NCI-H748 treated with DMSO at 0.1 percent for 48 hours (cell line): ENCODE results near the gene EGR2.

Source experiments
- DNase-seq: peaks from one replicate; lab custom pipeline; 2025; lab: John Stamatoyannopoulos, UW

Gene EGR2

GRCh38 chr10:62817766-62818425 lies 1.7 kb upstream of the EGR2 start:
- peak; percentile 17 for DNase-seq

- DNase-seq, result no peak
These were observed 1.1 kb upstream of the EGR2 start for GRCh38 chr10:62817121-62817765.

- DNase-seq, result no peak
These were observed 163 bp downstream of the EGR2 start for GRCh38 chr10:62816076-62816330.

GRCh38 chr10:62815381-62816075 lies 638 bp downstream of the EGR2 start:
- DNase-seq, result no peak

- DNase-seq, result no peak
These were observed 1.3 kb downstream of the EGR2 start for GRCh38 chr10:62814756-62815380.

GRCh38 chr10:62813981-62814380 lies 2.2 kb downstream of the EGR2 start:
- no peak for DNase-seq

- no peak for DNase-seq
These were observed 2.7 kb downstream of the EGR2 start for GRCh38 chr10:62813453-62813852.

- no peak for DNase-seq
These were observed 3.3 kb downstream of the EGR2 start for GRCh38 chr10:62812672-62813439.

- no peak for DNase-seq
These were observed 4.8 kb downstream of the EGR2 start for GRCh38 chr10:62811159-62811875.

- no peak for DNase-seq
These were observed 5.8 kb downstream of the EGR2 start for GRCh38 chr10:62810156-62810902.

- no peak for DNase-seq
These were observed 9.9 kb downstream of the EGR2 start for GRCh38 chr10:62806251-62806650.

- DNase-seq, result no peak
These were observed 10.7 kb downstream of the EGR2 start for GRCh38 chr10:62805231-62806099.

- peak; percentile 42 for DNase-seq
These were observed 11.6 kb downstream of the EGR2 start, which contains the start of gene ADO for GRCh38 chr10:62804356-62805230. TSS of gene ADO (plus strand) at chr10:62804720. CDS start at chr10:62805060, 340 bp downstream.

GRCh38 chr10:62803724-62804355 lies 12.3 kb downstream of the EGR2 start:
- no peak for DNase-seq

- DNase-seq, result no peak
These were observed 14.3 kb downstream of the EGR2 start for GRCh38 chr10:62801871-62802270.

GRCh38 chr10:62796896-62797295 lies 19.3 kb downstream of the EGR2 start:
- peak; percentile 60 for DNase-seq

GRCh38 chr10:62795762-62796161 lies 20.4 kb downstream of the EGR2 start:
- DNase-seq, result no peak

GRCh38 chr10:62795100-62795499 lies 21.1 kb downstream of the EGR2 start:
- DNase-seq, result no peak
